Measurements from ENCODE around the gene GULP1.

The GULP1 gene

DNA sequence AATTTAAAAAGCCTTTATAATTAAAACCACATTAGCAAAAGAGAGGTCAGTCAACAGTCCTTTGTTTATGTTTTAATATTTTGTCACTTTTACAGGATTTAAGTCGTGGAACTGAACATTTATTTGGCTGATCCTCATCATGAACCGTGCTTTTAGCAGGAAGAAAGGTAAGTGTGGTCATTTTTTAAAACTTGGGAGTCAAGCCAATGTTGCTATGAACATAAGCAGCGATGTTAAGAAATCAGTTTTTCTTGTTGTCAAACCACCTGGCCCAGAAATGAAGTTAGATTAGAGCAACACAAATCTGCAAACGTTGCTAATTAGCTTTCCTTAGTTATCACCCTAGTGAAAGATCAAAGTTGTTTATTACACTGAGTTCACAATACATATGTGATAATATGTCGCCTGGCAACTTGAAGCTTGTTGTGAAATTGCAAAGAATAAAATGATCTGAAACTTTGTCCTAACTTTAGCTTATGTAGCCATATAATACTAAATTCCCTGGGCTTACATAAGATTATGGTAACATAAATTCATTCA, 186.0 kb downstream of the GULP1 start:
- no peak for DNase-seq (ENCODE audit: low read depth in 1 of 2, low spot score in 1 of 2)
- H3K27me3 ChIP-seq (ENCODE audit: insufficient read depth, poor library complexity, severe bottlenecking), result no peaks in the 10 kb centered on the region
- H3K27ac ChIP-seq (replicated peaks), result no peak overlapping the region
- no peak for TF ChIP-seq SPI1 (IDR thresholded peaks at IDR 0.05; ENCODE audit: borderline replicate concordance, low read depth)
- TF ChIP-seq GABPA (IDR thresholded peaks at IDR 0.05; ENCODE audit: low read depth), result no peak
- TF ChIP-seq, protein P1, sequence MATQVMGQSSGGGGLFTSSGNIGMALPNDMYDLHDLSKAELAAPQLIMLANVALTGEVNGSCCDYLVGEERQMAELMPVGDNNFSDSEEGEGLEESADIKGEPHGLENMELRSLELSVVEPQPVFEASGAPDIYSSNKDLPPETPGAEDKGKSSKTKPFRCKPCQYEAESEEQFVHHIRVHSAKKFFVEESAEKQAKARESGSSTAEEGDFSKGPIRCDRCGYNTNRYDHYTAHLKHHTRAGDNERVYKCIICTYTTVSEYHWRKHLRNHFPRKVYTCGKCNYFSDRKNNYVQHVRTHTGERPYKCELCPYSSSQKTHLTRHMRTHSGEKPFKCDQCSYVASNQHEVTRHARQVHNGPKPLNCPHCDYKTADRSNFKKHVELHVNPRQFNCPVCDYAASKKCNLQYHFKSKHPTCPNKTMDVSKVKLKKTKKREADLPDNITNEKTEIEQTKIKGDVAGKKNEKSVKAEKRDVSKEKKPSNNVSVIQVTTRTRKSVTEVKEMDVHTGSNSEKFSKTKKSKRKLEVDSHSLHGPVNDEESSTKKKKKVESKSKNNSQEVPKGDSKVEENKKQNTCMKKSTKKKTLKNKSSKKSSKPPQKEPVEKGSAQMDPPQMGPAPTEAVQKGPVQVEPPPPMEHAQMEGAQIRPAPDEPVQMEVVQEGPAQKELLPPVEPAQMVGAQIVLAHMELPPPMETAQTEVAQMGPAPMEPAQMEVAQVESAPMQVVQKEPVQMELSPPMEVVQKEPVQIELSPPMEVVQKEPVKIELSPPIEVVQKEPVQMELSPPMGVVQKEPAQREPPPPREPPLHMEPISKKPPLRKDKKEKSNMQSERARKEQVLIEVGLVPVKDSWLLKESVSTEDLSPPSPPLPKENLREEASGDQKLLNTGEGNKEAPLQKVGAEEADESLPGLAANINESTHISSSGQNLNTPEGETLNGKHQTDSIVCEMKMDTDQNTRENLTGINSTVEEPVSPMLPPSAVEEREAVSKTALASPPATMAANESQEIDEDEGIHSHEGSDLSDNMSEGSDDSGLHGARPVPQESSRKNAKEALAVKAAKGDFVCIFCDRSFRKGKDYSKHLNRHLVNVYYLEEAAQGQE (IDR thresholded peaks at IDR 0.05; ENCODE audit: insufficient replicate concordance, low read depth), result no peak
- no peak for TF ChIP-seq POLR2AphosphoS5 (IDR thresholded peaks at IDR 0.05; ENCODE audit: low read depth)
- no peak for TF ChIP-seq CTCF (IDR thresholded peaks at IDR 0.05; ENCODE audit: insufficient read depth, low read length)
- no peak overlapping the region for H3K4me3 ChIP-seq (replicated peaks; ENCODE audit: insufficient read depth, low read length)

GRCh38 chr2:188478724-188479123, 187.1 kb downstream of the GULP1 start:
- Histone ChIP-seq H3K27me3 (ENCODE audit: insufficient read depth, poor library complexity, severe bottlenecking) (no peaks in the 10 kb centered on the region), H3K27ac (replicated peaks) (no peak overlapping the region), H3K4me3 (replicated peaks; ENCODE audit: insufficient read depth, low read length) (no peak overlapping the region)
- TF ChIP-seq POLR2AphosphoS5 (IDR thresholded peaks at IDR 0.05; ENCODE audit: low read depth) (no peak), SPI1 (IDR thresholded peaks at IDR 0.05; ENCODE audit: borderline replicate concordance, low read depth) (no peak), CTCF (IDR thresholded peaks at IDR 0.05; ENCODE audit: insufficient read depth, low read length) (no peak), GABPA (IDR thresholded peaks at IDR 0.05; ENCODE audit: low read depth) (no peak)
- TF ChIP-seq, protein P1 (IDR thresholded peaks at IDR 0.05; ENCODE audit: insufficient replicate concordance, low read depth), result no peak
- no peak for DNase-seq (ENCODE audit: low read depth in 1 of 2, low spot score in 1 of 2)

GRCh38 chr2:188481474-188481873, 189.8 kb downstream of the GULP1 start:
- Histone ChIP-seq H3K4me3 (replicated peaks; ENCODE audit: insufficient read depth, low read length) (no peak overlapping the region), H3K27ac (replicated peaks) (no peak overlapping the region), H3K27me3 (ENCODE audit: insufficient read depth, poor library complexity, severe bottlenecking) (no peaks in the 10 kb centered on the region)
- TF ChIP-seq SPI1 (IDR thresholded peaks at IDR 0.05; ENCODE audit: borderline replicate concordance, low read depth) (no peak), CTCF (IDR thresholded peaks at IDR 0.05; ENCODE audit: insufficient read depth, low read length) (no peak), POLR2AphosphoS5 (IDR thresholded peaks at IDR 0.05; ENCODE audit: low read depth) (no peak), GABPA (IDR thresholded peaks at IDR 0.05; ENCODE audit: low read depth) (no peak)
- TF ChIP-seq, protein P1 (IDR thresholded peaks at IDR 0.05; ENCODE audit: insufficient replicate concordance, low read depth), result no peak
- DNase-seq (ENCODE audit: low read depth in 1 of 2, low spot score in 1 of 2), result no peak
